Measurements from ENCODE around the gene HMX1.

Gene HMX1

GRCh38 chr4:8909548-8909947 is 37.9 kb upstream of the HMX1 start:
- DNase-seq = no peak

DNA sequence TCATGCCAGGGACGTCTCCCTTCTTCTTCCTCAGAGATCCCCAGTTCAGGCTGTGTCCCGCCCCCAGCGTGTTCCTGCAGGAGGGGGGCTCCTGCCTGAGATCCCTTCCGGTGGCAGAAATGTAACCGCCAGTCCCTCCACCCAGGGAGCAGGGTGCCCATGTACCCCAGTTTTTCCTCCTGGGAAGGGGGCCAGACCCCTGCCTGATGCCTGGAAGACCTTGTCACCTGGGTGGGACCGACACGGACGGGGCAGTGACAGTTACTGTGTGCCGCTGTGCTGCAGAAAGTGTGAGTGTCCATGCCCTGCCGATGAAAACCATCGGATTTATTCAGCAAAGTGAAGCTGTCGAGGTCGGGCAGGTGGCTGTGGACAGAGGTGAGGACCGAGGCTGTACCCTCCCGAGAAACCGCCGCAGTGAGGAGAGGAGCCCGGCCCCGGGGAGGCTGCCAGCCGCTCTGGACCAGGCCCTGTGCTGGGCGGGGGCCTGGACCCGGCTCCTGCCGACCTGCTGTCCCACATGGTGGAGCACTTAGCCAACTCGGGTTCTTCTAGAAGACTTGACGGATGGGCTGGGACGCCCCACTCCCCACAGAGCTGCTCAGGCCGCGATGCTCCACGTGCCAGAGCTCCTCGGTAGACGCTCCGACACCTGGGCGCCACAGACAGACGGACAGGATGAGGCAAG is 36.7 kb upstream of the HMX1 start:
- DNase-seq = peak; percentile 40

DNA sequence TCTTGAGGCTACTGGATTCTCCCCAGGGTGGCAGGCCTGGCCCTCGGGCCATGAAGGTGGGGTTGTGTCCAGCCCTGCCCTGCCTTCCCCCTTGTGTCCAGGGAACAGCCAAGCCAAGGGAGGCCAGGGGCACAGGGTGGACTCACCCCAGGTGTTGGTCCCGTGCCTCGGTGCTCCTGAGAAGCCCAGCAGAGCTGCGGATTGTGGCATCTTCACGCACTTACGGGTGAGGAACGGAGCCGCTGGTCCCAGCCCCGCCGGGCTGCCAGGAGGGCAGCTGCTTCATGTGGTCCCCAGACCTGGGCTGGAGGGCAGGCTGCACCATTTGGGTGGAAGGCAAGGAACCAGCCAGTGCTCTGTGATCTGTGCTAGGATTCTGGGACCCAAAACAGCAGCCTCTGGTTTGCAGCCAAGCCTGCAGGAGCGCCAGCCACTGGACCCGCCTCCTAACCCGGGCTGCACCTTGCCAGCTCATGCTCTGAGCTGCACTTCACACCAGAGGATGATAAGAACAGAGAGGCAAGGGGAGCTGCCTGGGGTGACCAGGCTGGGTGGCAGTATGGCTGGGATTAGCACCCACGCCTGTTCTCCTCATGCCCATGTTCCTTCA is 36.1 kb upstream of the HMX1 start:
- DNase-seq = peak; percentile 29

- DNase-seq = no peak
These were observed 35.5 kb upstream of the HMX1 start for GRCh38 chr4:8906991-8907595.

GRCh38 chr4:8906668-8906970 is 35.0 kb upstream of the HMX1 start:
- DNase-seq = no peak

GRCh38 chr4:8905773-8906667 is 34.4 kb upstream of the HMX1 start:
- peak; percentile 34 for DNase-seq

GRCh38 chr4:8905226-8905772 is 33.7 kb upstream of the HMX1 start:
- no peak for DNase-seq

DNA sequence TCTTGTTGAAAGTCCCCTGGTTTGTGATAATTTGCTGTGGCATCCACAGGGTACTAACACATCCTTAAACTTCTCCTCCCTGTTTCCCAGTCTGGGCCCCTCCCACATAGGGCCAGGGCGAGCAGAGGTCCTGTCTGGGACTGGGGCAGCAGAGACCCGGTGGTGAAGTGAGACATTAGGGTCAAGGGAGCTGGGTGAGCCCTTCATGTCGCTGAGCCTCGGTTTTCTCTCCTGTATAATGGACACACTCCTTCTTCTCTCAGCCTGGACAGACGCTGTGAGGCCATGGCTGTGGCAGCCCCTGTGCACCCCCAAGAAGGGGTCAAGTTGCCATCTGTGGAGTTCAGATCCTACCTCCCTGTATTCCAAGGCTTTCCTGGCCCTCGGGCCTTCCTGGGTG is 33.0 kb upstream of the HMX1 start:
- DNase-seq = no peak

DNA sequence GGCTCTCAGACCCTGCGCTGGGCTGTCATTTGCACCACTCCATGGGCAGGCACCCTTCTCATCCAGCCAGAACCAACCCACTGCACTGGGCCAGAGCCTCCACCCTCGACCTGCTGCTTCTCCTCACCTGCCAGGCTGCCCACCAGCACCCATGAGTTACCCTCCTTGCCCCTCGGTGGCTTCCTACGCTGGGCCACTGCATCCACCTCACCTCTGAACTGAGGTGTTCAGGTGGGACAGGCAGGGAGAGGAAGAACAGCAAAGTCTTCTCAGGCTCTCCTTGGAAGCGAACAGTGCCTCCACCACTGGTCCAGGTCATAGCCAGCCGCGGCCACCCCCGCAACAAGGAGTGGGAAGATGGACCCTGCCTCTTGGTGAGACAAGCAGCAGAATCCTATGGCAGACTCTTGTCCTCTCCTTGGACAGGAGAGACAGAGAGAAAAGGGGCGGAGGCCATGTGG is 32.4 kb upstream of the HMX1 start:
- no peak for DNase-seq

DNA sequence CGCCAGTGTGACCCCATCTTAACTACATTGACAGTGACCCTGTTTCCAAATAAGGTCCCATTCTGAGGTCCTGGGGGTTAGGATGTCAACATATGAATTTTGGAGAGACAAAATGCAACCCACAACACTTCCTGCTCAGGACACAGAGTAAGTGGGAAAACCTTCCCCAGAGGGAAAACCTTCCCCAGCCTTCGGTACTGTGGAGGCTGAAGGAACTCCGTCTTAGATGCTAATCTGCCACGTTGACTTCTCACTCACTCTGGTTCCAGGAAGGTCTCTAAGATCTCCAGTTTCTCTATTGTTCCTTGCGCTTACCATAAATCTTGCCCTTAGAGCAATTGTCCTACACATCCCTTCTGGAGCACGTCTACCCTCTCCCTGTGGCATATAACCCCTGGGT is 29.7 kb upstream of the HMX1 start:
- no peak for DNase-seq

DNA sequence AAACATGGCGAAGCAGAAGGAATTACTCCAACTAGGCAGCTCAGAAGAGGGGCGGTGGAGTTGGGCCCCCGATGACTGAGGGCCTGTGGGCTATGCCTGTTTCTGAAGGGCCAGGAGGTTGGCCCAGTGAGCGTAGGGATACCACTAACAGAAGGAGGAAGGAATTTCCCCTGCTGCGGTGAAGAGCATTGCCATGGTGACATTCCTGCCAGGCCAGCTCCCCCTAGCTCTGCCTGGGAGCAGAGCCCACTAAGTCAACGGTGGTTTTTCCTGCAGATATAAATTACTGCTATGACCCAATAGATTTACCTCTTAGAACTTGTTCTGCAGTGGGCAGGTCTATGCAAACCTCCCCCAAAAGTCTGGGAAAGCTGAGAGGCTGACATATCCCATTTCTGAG is 28.9 kb upstream of the HMX1 start:
- no peak for DNase-seq

DNA sequence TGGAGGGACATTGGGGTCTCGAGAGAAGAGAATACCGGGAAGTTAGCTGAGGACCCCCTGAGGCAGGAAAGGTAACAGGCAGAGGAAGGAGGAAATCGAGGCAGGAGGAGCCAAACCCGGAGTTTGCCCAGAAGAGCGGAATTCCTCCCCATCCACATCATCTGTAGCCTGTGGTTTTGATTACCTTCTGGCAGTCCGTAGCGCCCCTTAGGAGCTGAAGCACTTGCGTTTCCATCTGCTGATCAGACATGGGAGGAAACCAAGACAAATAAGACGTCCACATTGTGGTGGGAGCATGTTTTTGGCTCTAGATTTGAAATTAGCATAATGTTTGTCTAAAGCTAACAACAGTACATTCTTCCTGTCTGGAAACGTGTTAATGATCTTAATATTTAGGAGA is 26.8 kb upstream of the HMX1 start:
- DNase-seq = no peak

GRCh38 chr4:8897251-8898167 is 25.9 kb upstream of the HMX1 start:
- no peak for DNase-seq

- no peak for DNase-seq
These were observed 24.9 kb upstream of the HMX1 start for GRCh38 chr4:8896506-8896905.

DNA sequence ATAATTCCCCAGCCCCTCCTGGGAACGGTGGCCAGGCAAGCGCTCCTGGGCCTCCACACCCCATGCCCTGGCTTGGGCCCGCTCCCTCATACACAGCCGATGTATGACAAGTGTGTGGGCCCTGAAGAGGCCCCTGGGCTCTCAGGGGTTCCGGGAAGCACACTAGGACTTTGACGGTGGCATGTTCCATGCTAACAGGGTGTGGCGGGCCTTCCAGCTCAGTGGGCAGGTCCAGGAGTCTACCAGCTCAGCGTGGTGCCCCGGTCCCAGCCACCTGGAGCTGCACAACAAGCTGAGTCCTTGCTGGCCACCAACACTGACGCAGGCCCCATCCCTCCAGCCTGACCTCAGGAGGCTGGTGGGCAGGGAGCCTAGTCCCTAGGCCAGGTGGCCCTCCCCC is 24.4 kb upstream of the HMX1 start:
- DNase-seq = no peak

DNA sequence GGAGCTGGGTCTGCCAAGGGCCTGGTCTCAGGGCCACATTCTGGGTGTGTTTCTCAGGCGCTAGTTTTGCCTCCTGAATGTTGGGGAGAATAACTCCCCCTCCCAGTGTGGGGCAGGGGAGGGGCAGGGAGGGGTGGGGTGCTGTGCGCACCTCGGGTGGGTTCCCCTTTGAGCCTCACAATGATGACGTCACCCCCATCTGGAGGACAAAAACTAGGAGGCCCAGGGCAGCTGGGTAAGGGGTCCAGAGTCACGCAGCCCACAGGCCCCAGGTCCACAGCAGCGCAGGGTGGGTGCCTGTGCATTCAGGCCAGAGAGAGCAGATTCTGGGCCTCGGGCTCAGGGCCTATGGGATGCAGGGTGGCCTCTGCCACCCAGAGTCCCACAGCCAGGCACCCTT is 23.7 kb upstream of the HMX1 start:
- DNase-seq = no peak

GRCh38 chr4:8894424-8894816 is 22.8 kb upstream of the HMX1 start:
- DNase-seq = no peak

DNA sequence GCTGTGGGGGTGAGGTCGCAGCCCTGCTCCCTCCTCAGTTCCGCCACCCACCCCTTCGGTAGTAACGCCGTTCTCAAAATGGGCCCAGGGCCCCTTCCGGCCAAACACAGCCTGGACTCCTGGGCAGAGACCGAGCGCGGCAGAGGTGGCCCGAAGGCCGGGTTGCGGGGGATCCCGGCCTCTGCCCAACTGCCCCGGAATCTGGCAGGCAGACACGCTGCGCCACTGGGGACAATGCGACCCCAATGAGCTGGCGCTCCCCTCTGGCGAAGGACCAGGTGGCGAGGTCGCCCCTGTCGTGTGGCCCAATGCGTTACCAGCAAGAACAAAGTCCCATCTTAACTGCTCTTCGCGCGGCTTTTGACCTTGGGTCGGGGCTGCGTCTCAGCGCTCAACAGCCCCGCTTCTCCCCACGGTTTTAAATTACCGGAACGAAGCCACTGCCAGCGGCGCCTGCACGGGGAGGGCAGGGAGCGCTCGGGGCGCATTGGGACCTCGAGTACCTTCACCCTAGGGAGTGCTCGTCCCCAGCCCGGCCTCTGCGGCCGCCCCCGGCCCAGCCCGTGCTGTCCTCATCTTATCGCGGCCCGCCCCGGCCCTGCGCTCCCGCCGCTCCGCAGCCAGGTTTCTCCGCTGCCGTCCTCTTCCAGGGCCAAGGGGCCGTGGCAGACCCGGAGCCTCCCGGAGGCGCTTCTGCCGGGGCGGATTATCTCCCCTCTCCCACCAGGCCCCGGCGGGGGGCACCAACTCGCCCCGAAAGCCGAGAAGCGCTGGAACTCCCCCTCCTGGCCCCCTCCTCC is 22.2 kb upstream of the HMX1 start:
- no peak for DNase-seq

DNA sequence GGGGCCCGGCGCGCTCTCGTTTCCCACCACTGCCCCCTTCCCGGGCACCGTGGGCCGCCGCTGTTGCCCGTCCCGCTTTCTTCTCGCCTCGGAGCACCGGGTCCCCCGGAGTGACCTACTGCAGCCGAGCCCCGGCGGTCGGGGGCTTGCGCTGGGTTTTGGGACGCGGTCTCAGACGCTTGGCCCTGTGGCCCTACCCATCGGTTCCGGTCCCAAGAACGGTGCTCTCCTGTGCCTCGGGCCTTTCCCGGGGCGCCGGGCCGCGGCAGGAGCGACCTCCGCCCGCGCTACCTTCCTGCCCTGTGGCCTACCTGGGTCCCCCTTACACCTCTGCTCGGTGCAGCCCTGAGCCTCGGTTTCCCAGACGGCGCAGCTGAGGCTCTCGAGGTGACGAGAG is 21.6 kb upstream of the HMX1 start:
- no peak for DNase-seq

- no peak for DNase-seq
These were observed 21.1 kb upstream of the HMX1 start for GRCh38 chr4:8892556-8893226.
